Stimulated activated CD4-positive, alpha-beta T cell treated with anti-CD3 and anti-CD28 coated beads, Interleukin-12 subunit alpha, Interleukin-12 subunit beta, amount 100 ng/mL, for 24 hours (primary cell): Measurements from ENCODE around the gene ANKRD44.
A peak's percentile ranks its signal among the peaks of the same experiment; 100 is the strongest.

ENCODE experiments used
- DNase-seq, 2 experiments: peaks; one replicate each; pipeline ENCODE4 v3.0.0-alpha.2; 2020; ENCODE audit warnings: low read depth in 2 of 2

Gene ANKRD44

GRCh38 chr2:196987649-196988364, 322.8 kb downstream of the ANKRD44 start:
- peak in 1 of 2 experiments; percentile 12 for DNase-seq

GRCh38 chr2:196987298-196987648, 323.3 kb downstream of the ANKRD44 start:
- no peak for DNase-seq

- DNase-seq: no peak
Observed at GRCh38 chr2:196985511-196986183, 324.9 kb downstream of the ANKRD44 start.

- DNase-seq: no peak
Observed at GRCh38 chr2:196984903-196985302, 325.7 kb downstream of the ANKRD44 start.

GRCh38 chr2:196983934-196984333, 326.6 kb downstream of the ANKRD44 start:
- no peak for DNase-seq

- no peak for DNase-seq
Observed at GRCh38 chr2:196980473-196980872, 330.1 kb downstream of the ANKRD44 start.

GRCh38 chr2:196980001-196980400, 330.6 kb downstream of the ANKRD44 start:
- no peak for DNase-seq

- no peak for DNase-seq
Observed at GRCh38 chr2:196977507-196977906, 333.1 kb downstream of the ANKRD44 start.

- no peak for DNase-seq
Observed at GRCh38 chr2:196974970-196975369, 335.6 kb downstream of the ANKRD44 start.

- no peak for DNase-seq
Observed at GRCh38 chr2:196971574-196972279, 338.9 kb downstream of the ANKRD44 start.

- DNase-seq: no peak
Observed at GRCh38 chr2:196970099-196970498, 340.5 kb downstream of the ANKRD44 start.

GRCh38 chr2:196968516-196968915, 342.1 kb downstream of the ANKRD44 start:
- no peak for DNase-seq

GRCh38 chr2:196967775-196968174, 342.8 kb downstream of the ANKRD44 start:
- DNase-seq: no peak

GRCh38 chr2:196967116-196967515, 343.5 kb downstream of the ANKRD44 start:
- no peak for DNase-seq

- DNase-seq: no peak
Observed at GRCh38 chr2:196966061-196966460, 344.5 kb downstream of the ANKRD44 start.

- no peak for DNase-seq
Observed at GRCh38 chr2:196965651-196966050, 344.9 kb downstream of the ANKRD44 start.

- no peak for DNase-seq
Observed at GRCh38 chr2:196963961-196964360, 346.6 kb downstream of the ANKRD44 start.

- no peak for DNase-seq
Observed at GRCh38 chr2:196963043-196963442, 347.5 kb downstream of the ANKRD44 start.

- DNase-seq: no peak
Observed at GRCh38 chr2:196962325-196962724, 348.3 kb downstream of the ANKRD44 start.

- no peak for DNase-seq
Observed at GRCh38 chr2:196961889-196962288, 348.7 kb downstream of the ANKRD44 start.

- no peak for DNase-seq
Observed at GRCh38 chr2:196959734-196960338, 350.7 kb downstream of the ANKRD44 start.

- DNase-seq: no peak
Observed at GRCh38 chr2:196959281-196959680, 351.3 kb downstream of the ANKRD44 start.
